ENCODE measurements around the gene KHK. TPM values are rescaled to one million over a fixed set of nuclear protein-coding genes. Genes with fewer than 3 reads are reported as not detected.
A peak's percentile ranks its signal among the peaks of the same experiment; 100 is the strongest.

Gene KHK
- total and polyA plus RNA-seq, 12 donors: 0.32 to 4.6 (median 2.2) TPM

DNA sequence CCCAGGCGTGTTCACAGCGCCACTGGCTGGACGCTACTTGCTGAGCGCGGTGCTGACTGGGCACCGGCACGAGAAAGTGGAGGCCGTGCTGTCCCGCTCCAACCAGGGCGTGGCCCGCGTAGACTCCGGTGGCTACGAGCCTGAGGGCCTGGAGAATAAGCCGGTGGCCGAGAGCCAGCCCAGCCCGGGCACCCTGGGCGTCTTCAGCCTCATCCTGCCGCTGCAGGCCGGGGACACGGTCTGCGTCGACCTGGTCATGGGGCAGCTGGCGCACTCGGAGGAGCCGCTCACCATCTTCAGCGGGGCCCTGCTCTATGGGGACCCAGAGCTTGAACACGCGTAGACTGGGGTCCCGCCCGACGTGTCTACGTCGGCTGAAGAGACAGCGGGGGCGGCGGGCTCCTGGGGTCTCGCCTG is 891 bp upstream of the KHK start:
- Histone ChIP-seq H3K4me1 (peaks cover 7 to 56% (median 38%) of the 10 kb centered on the region in 9 donors), H3K4me3 (peak overlapping the region; percentile 56 to 80 (median 74)), H3K9me3 (no peaks in the 10 kb centered on the region), H3K36me3 (peaks cover 0 to 13% (median 0%) of the 10 kb centered on the region in 9 donors), H3K27me3 (no peaks in the 10 kb centered on the region), H3K27ac (peak overlapping the region; percentile 83 to 98 (median 93))
- TF ChIP-seq, protein P1, sequence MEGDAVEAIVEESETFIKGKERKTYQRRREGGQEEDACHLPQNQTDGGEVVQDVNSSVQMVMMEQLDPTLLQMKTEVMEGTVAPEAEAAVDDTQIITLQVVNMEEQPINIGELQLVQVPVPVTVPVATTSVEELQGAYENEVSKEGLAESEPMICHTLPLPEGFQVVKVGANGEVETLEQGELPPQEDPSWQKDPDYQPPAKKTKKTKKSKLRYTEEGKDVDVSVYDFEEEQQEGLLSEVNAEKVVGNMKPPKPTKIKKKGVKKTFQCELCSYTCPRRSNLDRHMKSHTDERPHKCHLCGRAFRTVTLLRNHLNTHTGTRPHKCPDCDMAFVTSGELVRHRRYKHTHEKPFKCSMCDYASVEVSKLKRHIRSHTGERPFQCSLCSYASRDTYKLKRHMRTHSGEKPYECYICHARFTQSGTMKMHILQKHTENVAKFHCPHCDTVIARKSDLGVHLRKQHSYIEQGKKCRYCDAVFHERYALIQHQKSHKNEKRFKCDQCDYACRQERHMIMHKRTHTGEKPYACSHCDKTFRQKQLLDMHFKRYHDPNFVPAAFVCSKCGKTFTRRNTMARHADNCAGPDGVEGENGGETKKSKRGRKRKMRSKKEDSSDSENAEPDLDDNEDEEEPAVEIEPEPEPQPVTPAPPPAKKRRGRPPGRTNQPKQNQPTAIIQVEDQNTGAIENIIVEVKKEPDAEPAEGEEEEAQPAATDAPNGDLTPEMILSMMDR (IDR thresholded peaks at IDR 0.05): peak in 7 of 9 donors; percentile 28 to 77 (median 57)
- intact Hi-C loops (cut with DNase I): loop anchor here in 9 of 10 donors (1.0 to 10.0 kb wide), 10 partner anchors 33 to 123 kb away; partner anchors contain the start of genes TMEM214 (in 5 of the 9), AGBL5 (in 4 of the 9) and PREB (in 1 of the 9)
- DNase-seq (peak; percentile 77 to 83), ATAC-seq (peak; percentile 54 to 73 (median 62))
- 1 to 2% methylated on average over 38 of the region's 38 CpGs for WGBS, 2 donors

DNA sequence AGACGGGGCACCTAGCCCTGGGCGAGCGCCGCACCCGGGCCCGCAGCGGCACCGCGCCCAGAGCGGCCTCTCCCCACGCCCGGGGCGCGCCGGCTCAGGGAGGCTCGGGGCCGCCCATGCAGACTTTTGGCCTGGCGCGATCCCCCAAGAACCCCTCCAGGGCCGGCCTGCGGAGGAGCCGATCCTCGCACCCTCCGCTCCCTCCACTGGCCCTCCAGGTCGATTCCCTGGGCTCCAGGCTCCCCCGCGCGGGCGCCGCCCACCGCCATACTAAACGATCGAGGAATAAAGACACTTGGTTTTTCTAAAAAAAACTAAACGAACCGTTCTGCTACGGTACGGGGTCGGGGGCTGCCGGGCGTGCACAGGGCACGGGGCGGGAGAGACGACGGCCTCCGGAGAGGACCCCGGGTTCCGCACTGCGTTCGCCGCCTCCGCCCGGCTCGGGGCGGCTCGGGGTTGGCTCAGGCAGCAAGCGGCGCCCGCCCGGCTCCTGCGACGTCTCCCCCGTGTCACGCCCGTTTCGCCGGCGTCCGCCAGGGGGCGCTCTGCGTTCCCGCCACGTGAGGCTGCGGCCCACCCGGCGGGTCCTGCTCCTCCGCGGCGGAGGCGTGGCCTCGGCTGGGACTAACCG is 365 bp upstream of the KHK start:
- intact Hi-C loops (cut with DNase I): loop anchor here in 9 of 10 donors (1.0 to 10.0 kb wide), 10 partner anchors 34 to 124 kb away; partner anchors contain the start of genes TMEM214 (in 5 of the 9), AGBL5 (in 4 of the 9) and PREB (in 1 of the 9)
- Histone ChIP-seq H3K27ac (peak overlapping the region; percentile 83 to 98 (median 93)), H3K27me3 (no peaks in the 10 kb centered on the region), H3K4me1 (peaks cover 5 to 54% (median 35%) of the 10 kb centered on the region in 9 donors), H3K9me3 (no peaks in the 10 kb centered on the region), H3K36me3 (peaks cover 0 to 13% (median 0%) of the 10 kb centered on the region in 9 donors), H3K4me3 (peak overlapping the region; percentile 56 to 80 (median 74))
- ATAC-seq (peak; percentile 86 to 95 (median 92)), DNase-seq (peak; percentile 96 to 97)
- 0% methylated on average over 68 to 81 of the region's 81 CpGs for WGBS, 2 donors
- TF ChIP-seq, protein P1 (IDR thresholded peaks at IDR 0.05): peak; percentile 78 to 97 (median 89)

DNA sequence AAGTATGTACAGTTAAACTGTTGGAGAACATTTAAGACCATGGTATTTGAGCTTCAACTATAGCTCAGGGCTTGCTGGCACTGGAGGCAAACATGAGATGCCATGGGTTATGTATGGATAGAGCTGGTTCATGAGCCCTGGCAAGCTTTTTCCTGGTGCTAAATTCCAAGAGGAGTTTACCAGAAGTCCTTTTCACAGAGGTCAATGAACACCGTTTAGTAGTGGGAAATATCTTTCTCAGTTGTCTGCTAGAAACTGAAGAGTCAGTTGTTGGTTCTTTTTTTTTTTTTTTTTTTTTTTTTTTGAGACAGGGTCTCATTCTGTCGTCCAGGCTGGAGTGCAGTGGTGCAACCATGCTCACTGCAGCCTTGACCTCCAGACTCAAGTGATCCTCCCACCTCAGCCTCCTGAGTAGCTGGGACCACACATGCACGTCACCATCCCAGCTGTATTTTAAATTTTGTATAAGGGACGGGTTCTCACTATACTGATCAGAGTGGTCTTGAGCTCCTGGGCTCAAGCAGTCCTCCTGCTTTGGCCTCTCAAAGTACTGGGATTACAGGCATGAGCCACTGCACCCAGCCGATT is 1.3 kb downstream of the KHK start:
- intact Hi-C loops (cut with DNase I): loop anchor here in 8 of 10 donors (2.0 to 10.0 kb wide), 8 partner anchors 36 to 126 kb away; partner anchors contain the start of genes TMEM214 (in 5 of the 8) and AGBL5 (in 4 of the 8)
- Histone ChIP-seq H3K27me3 (no peaks in the 10 kb centered on the region), H3K27ac (no peak overlapping the region), H3K36me3 (peaks cover 0 to 4% (median 0%) of the 10 kb centered on the region in 9 donors), H3K9me3 (no peaks in the 10 kb centered on the region), H3K4me1 (peaks cover 5 to 37% (median 22%) of the 10 kb centered on the region in 9 donors), H3K4me3 (no peak overlapping the region)
- WGBS, 2 donors: 86 to 88% methylated on average over 5 of the region's 5 CpGs
- TF ChIP-seq, protein P1 (IDR thresholded peaks at IDR 0.05): no peak
- DNase-seq: no peak
- ATAC-seq: no peak

- intact Hi-C loops (cut with DNase I): loop anchor here in 8 of 10 donors (5.0 to 10.0 kb wide), 6 partner anchors 36 to 126 kb away; partner anchors contain the start of genes TMEM214 (in 4 of the 8) and AGBL5 (in 2 of the 8)
- Histone ChIP-seq H3K27me3 (no peaks in the 10 kb centered on the region), H3K4me3 (no peak overlapping the region), H3K4me1 (peaks cover 5 to 30% (median 21%) of the 10 kb centered on the region in 9 donors), H3K9me3 (no peaks in the 10 kb centered on the region), H3K36me3 (no peaks in the 10 kb centered on the region), H3K27ac (no peak overlapping the region)
- WGBS, 2 donors: 87 to 89% methylated on average over 6 of the region's 6 CpGs
- no peak for DNase-seq
- TF ChIP-seq, protein P1 (IDR thresholded peaks at IDR 0.05): no peak
- no peak for ATAC-seq
Observed at GRCh38 chr2:27088634-27089033, 2.1 kb downstream of the KHK start.
